SK-N-SH (cell line): ENCODE measurements around the gene KRT78.

Source experiments
- CTCF ChIP-seq: fragments of 200-600 bp; sonication (generic); IDR thresholded peaks from 2 replicates; pipeline ENCODE4 v1.6.1; 2017; ENCODE audit warnings: antibody characterized with exemption, mild to moderate bottlenecking, moderate library complexity
- EP300 ChIP-seq, 2 experiments: IDR thresholded peaks; 2 replicates each; pipeline versions ENCODE4 v1.4.0 to v1.6.1; 2012; ENCODE audit warnings: borderline replicate concordance in 1 of 2, low read depth in 1 of 2, low read length in 1 of 2
- FOXM1 ChIP-seq: IDR thresholded peaks from 2 replicates; pipeline ENCODE4 v1.4.0; 2012; ENCODE audit warnings: low read depth, mild to moderate bottlenecking
- GATA2 ChIP-seq: sonication (generic); formaldehyde crosslinking; IDR thresholded peaks from 2 replicates; pipeline ENCODE4 v1.5.0; 2020; ENCODE audit warnings: mild to moderate bottlenecking, missing genetic modification reagents
- MXI1 ChIP-seq: IDR thresholded peaks from 2 replicates; pipeline ENCODE4 v1.6.1; 2012; ENCODE audit warnings: mild to moderate bottlenecking, low read depth, low read length, improper control_type of control experiment
- RFX5 ChIP-seq: IDR thresholded peaks from 2 replicates; pipeline ENCODE4 v1.6.1; 2012; ENCODE audit warnings: mild to moderate bottlenecking, improper control_type of control experiment, low read length
- SIN3A ChIP-seq: IDR thresholded peaks from 2 replicates; pipeline ENCODE4 v1.6.1; 2012; ENCODE audit warnings: low read depth, mild to moderate bottlenecking, low read length, moderate library complexity, borderline replicate concordance
- TAF1 ChIP-seq: IDR thresholded peaks from 2 replicates; pipeline ENCODE4 v1.6.1; 2012; ENCODE audit warnings: low read depth, mild to moderate bottlenecking, low read length, moderate library complexity, borderline replicate concordance
- USF2 ChIP-seq: fragments of 150-350 bp; IDR thresholded peaks from 2 replicates; pipeline ENCODE4 v1.6.1; 2017; ENCODE audit warnings: antibody characterized with exemption, low read length, low read depth, borderline replicate concordance

GRCh38 chr12:52873513-52873831 lies 24.7 kb upstream of the KRT78 start:
- TF ChIP-seq FOXM1 (no peak), RFX5 (no peak), GATA2 (CRISPR knock-in tag) (no peak), CTCF (no peak), EP300 (IDR thresholded peaks at IDR 0.05; ENCODE audit: borderline replicate concordance in 1 of 2, low read depth in 1 of 2, low read length in 1 of 2) (no peak), TAF1 (no peak), SIN3A (no peak), USF2 (no peak), MXI1 (no peak)
